NCI-H2196 treated with DMSO at 0.1 percent for 48 hours (cell line): ENCODE data around the gene HYKK.
"Not testable (repeated sequence)": the region's sequence is repeated elsewhere in the genome, so short reads cannot be mapped to it uniquely, and the experiment has no call there.

ENCODE experiments used
- DNase-seq: peaks from one replicate; lab custom pipeline; 2025; ENCODE audit not compliant: unreplicated experiment; lab: John Stamatoyannopoulos, UW

Gene HYKK, protein sequence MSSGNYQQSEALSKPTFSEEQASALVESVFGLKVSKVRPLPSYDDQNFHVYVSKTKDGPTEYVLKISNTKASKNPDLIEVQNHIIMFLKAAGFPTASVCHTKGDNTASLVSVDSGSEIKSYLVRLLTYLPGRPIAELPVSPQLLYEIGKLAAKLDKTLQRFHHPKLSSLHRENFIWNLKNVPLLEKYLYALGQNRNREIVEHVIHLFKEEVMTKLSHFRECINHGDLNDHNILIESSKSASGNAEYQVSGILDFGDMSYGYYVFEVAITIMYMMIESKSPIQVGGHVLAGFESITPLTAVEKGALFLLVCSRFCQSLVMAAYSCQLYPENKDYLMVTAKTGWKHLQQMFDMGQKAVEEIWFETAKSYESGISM

DNA sequence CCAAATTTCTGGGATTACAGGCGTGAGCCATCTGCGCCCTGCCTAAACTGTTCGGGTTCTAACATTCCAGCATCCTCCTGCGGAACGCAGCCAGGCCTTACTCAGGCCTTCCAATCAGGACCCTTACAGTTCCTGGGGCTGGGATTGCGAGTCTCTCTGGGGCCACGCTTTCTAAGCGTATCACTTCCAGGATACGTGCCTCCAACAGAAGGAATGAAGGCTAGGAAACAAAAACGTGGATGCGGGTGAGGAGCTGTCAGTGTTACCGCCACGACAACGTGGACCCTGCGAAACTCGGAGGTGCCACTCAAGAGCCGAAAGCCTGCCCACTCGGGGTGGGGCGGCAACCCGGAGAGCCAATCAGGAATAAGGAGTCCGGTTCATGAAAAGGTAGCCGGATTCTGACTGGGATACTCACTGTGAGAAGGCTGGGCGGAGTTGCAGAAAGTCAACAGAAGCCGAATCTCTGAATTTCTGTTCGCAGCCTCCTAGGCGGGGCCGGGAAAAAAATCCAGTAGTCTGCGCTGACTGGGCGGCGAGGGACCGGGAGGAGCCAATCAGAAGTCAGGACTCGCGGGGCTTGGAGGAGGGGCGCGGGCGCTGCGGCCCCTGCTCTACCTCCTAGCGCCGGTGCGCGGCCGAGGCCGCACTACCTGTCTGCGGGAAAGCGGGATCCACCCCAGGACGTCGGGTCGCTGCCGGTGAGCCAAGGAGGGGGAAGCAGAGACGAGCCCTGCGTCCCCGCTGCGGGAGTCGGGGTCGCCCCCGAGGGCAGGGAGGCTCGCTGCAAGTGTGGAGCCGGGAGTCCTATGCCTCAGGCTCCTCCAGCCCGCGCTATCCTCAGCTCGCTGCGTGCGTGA is at the start of gene HYKK:
Gene HYKK, plus strand, starts transcription at position 607 of the 860 bp plus-strand sequence. CDS start 5,512 bp downstream, outside the sequence.
- peak; percentile 83 for DNase-seq

GRCh38 chr15:78460737-78461136 is 46.6 kb upstream of the HYKK start:
- no peak for DNase-seq

DNA sequence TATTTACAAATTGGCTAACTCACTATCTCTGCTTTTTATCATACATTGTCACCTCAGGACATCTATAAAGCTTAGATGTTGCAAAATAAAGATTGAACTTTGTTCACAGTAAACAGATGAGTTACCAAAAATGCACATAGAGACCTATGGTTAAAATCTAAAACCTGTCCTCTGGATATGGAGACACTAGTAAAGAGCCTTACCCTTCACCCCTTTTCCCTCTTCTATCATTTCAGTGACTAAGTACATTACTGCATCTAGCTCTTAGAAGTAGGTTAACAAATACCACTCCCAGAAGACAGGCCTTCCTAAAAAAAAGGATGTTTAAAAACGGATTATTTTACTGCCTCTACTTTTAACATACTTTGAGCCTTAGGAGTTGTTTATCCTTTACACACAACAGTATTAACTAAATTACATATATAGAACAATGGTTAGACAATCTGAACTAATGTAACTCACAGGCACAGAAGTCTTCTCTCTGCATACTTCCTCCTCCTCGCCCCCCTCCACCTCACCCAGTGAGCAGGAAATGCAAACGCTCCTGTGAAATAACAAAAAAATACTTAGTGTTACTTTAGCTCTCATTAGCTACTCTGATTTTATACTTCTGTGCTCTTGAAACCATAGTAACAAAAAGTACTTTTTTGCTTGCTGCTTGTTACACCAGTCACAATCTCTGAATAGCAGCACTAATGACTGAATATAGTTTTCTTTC is 46.0 kb upstream of the HYKK start:
- no peak for DNase-seq

DNA sequence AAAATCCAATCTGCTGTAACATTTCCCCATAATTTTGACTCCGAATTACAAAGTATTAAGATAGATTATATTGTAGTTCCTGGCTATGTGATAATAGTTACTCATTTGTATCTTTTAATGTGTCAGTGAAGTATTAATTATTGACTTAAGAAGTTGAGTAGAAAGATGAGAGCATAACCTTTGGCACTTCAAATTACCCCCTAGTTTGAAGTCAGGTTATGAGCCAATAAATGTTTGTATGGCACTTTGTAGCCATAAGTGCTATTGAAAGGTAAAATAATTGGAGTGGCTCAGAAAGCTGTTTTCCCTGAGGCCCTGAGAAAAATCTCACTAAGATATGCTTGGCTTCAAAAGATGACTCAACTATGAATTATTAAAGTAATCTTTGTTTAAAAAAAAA is 38.3 kb upstream of the HYKK start:
- DNase-seq = no peak

DNA sequence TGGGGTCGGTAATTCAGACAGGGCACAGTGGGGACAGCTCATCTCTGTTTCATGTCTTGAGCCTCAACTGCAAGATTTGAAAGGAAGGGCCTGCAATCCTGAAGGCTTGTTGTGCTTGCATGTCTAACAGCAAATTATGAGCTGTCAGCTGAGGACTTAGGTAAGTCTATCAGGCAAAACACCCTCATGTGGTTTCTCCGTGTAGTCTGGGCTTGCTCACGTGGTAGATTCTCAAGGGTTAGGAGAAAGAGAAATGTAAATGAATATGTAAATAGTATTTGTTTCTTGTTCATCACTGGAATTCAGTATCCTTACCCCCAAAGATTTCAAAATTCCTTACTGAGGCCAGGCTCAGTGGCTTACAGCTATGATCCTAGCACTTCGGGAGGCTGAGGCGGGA is 30.1 kb upstream of the HYKK start:
- DNase-seq = no peak

- DNase-seq = no peak
Measured at GRCh38 chr15:78479650-78480049, 27.7 kb upstream of the HYKK start.

GRCh38 chr15:78481917-78482316 is 25.5 kb upstream of the HYKK start:
- no peak for DNase-seq

GRCh38 chr15:78492872-78493271 is 14.5 kb upstream of the HYKK start:
- DNase-seq = no peak

GRCh38 chr15:78501857-78502256 is 5.5 kb upstream of the HYKK start:
- DNase-seq = no peak

GRCh38 chr15:78502641-78503040 is 4.7 kb upstream of the HYKK start:
- no peak for DNase-seq

DNA sequence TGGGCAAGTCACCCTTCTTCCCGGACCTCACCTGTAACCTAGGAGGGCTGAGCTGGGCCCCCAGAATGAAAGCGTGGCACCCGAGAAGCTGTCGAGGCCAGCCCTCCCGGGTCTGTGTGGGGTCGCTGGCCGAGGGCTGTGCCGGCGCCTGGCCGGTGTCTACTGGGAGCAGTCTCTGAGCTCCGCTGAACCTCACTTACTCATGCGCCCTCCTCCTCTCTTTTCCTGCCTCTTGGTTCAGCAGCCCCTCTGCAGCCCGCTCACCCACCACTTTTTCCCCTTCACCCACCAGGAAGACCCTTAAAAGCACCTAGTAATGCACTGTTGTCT is 419 bp downstream of the HYKK start:
- no peak for DNase-seq

DNA sequence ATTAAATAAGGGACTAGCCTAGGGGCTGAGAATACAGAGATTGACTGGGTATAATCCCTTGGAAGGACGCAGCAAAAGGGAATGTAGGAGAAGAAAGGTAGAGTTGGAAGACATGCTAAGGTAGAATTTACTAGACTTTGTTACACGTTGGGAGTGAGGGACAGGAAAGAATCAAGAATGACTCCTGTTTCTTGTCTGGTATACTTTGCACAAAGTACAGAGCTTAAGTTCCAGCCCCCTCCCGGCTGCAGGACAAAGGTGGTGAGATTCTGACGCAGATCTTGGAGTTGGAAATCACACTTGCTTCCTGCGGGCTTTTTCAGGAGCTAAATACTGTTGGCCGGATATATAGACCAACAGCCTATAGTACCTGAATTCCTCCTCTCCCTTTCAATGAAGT is 895 bp downstream of the HYKK start:
- no peak for DNase-seq

GRCh38 chr15:78509726-78510312 is 2.4 kb downstream of the HYKK start:
- DNase-seq = no peak

DNA sequence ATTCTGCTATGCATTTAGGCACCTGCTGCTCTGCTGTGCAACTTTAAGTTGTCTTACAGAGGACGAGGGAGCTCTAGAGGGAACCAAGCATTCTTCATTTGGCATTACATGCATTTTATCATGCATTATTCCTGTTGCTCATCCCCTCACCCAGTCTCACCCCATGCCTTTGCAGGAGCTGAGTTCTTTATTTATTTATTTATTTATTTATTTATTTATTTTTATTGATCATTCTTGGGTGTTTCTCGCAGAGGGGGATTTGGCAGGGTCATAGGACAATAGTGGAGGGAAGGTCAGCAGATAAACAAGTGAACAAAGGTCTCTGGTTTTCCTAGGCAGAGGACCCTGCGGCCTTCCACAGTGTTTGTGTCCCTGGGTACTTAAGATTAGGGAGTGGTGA is 12.7 kb downstream of the HYKK start:
- DNase-seq = not testable (repeated sequence)

DNA sequence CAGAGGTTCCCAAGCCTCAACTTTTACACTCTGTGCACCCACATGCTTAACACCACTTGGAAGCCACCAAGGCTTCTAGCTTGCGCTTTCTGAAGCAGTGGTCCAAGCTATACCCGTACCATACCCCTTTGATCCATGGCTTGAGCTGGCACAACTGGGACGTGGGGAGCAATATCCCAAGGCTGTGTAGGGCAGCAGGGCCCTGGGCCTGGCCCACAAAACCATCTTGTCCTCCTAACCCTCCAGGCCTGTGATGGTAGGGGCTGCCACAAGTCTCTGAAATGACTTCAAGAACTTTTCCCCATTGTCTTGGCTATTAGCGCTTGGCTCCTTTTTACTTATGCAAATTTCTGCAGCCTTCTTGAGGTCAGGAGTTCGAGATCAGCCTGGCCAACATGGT is 16.9 kb downstream of the HYKK start:
- DNase-seq = no peak

- DNase-seq = no peak
Measured at GRCh38 chr15:78527325-78527724, 19.9 kb downstream of the HYKK start.

- DNase-seq = no peak
Measured at GRCh38 chr15:78533331-78533730, 26.0 kb downstream of the HYKK start.

GRCh38 chr15:78536134-78536533 is 28.8 kb downstream of the HYKK start:
- DNase-seq = no peak

DNA sequence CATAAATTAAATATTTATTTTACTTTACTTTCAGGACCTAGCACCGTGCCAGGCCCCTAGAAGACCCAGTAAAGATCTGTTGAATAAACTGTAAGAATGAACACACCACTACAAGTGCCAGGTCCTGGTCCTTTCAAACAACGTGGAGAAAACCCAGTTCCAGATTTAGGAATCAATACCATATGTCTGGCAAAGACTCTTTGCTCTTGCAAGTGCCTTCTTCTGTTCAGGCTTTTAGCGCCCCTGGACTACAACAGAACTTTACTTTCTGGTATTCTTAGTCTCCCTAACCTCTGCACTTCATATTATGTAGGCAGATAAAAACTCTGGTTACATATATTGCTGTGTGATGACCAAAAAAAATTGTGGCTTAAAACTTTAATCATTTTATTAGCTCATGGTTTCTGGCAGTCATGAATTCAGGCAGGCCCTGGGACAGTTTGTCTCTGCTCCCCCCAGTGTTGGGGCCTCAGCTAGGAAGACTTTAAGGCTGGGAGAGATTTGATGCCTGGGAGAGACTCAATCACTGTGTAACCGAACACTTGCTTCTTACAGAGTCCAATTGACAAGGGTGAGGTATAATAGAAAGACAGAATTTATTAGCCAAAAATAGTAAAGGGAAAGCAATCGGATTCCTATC is 30.0 kb downstream of the HYKK start:
- DNase-seq = no peak

DNA sequence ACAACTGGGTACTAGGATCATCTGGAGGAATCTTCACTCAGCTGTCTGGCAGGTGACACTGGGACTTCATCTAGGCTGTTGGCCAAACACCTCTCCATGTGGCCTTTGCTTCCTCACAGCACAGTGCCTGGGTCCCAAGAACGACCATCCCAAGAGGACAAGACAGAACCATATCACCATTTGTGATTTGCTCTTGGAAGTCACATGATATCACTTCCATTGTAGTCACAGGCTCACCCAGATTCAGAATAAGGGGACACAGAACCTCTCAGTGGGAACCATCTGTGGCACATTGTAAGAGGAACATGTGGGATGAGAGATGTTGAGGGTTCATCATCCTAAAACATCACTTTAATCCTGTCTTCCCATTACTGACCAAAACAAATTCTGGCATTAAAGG is 31.0 kb downstream of the HYKK start:
- DNase-seq = no peak
